HepG2 (cell line): ENCODE measurements around the gene ZNF48. TPM values are rescaled to one million over a fixed set of nuclear protein-coding genes. Genes with fewer than 3 reads are reported as not detected.

Experiments
- DRAP1 ChIP-seq: IDR thresholded peaks from 2 replicates; pipeline ENCODE4 v1.6.1; 2016; ENCODE audit warnings: missing genetic modification reagents, missing compliant biosample characterization
- EP300 ChIP-seq, 3 experiments: sonication (generic) in 1 of 3; formaldehyde crosslinking in 1 of 3; IDR thresholded peaks; 2 replicates each; pipeline versions ENCODE4 v1.5.1 to v1.6.1; 2011 to 2020; ENCODE audit warnings: low read depth in 2 of 3, low read length in 2 of 3, borderline replicate concordance in 1 of 3, improper control_type of control experiment in 1 of 3, mild to moderate bottlenecking in 1 of 3, missing genetic modification reagents in 1 of 3, moderate library complexity in 1 of 3
- HMGXB4 ChIP-seq, 2 experiments: sonication (generic) in 1 of 2; formaldehyde crosslinking in 1 of 2; IDR thresholded peaks; 2 replicates each; pipeline versions ENCODE4 v1.4.0 to v1.6.1; 2018 to 2020; ENCODE audit warnings: missing genetic modification reagents in 2 of 2, borderline replicate concordance in 1 of 2, low read depth in 1 of 2, mild to moderate bottlenecking in 1 of 2, missing biosample characterization in 1 of 2
- HNRNPLL ChIP-seq: fragments of 200-400 bp; formaldehyde crosslinking; IDR thresholded peaks from 2 replicates; pipeline ENCODE4 v1.6.1; 2017; ENCODE audit warnings: mild to moderate bottlenecking, low read depth, low read length; ENCODE audit not compliant: poor library complexity, severe bottlenecking
- HOXA9 ChIP-seq: sonication (generic); formaldehyde crosslinking; IDR thresholded peaks from 2 replicates; pipeline ENCODE4 v1.8.1; 2022; ENCODE audit warnings: missing genetic modification reagents, mild to moderate bottlenecking, moderate library complexity, borderline replicate concordance
- NFE2 ChIP-seq: sonication (generic); formaldehyde crosslinking; IDR thresholded peaks from 2 replicates; pipeline ENCODE4 v1.4.0; 2020; ENCODE audit warnings: missing genetic modification reagents
- NR2F2 ChIP-seq: IDR thresholded peaks from 2 replicates; pipeline ENCODE4 v1.6.1; 2012; ENCODE audit warnings: low read depth, inconsistent platforms, borderline replicate concordance
- RFX5 ChIP-seq: IDR thresholded peaks from 2 replicates; pipeline ENCODE4 v1.6.1; 2011; ENCODE audit warnings: low read depth, low read length, improper control_type of control experiment
- YEATS4 ChIP-seq: sonication (generic); formaldehyde crosslinking; IDR thresholded peaks from 2 replicates; pipeline ENCODE4 v1.4.0; 2020; ENCODE audit warnings: missing genetic modification reagents, borderline replicate concordance
- ZBTB1 ChIP-seq: sonication (generic); formaldehyde crosslinking; IDR thresholded peaks from 2 replicates; pipeline ENCODE4 v1.4.0; 2020; ENCODE audit warnings: missing genetic modification reagents, borderline replicate concordance
- ZBTB20 ChIP-seq: sonication (generic); formaldehyde crosslinking; IDR thresholded peaks from 2 replicates; pipeline ENCODE4 v1.8.1; 2023; ENCODE audit warnings: missing genetic modification reagents, low read depth, mild to moderate bottlenecking, borderline replicate concordance
- ZBTB7B ChIP-seq: sonication (generic); formaldehyde crosslinking; IDR thresholded peaks from 2 replicates; pipeline ENCODE4 v1.4.0; 2020; ENCODE audit warnings: missing genetic modification reagents
- ZIK1 ChIP-seq: sonication (generic); formaldehyde crosslinking; IDR thresholded peaks from 2 replicates; pipeline ENCODE4 v1.5.0; 2020; ENCODE audit warnings: mild to moderate bottlenecking, low read depth, missing genetic modification reagents, borderline replicate concordance
- ZNF256 ChIP-seq: sonication (generic); formaldehyde crosslinking; conservative IDR thresholded peaks from 2 replicates; pipeline ENCODE4 v1.4.0; 2020; ENCODE audit warnings: missing genetic modification reagents
- ZNF496 ChIP-seq: sonication (generic); formaldehyde crosslinking; IDR thresholded peaks from 2 replicates; pipeline ENCODE4 v1.8.1; 2023; ENCODE audit warnings: mild to moderate bottlenecking, moderate library complexity, missing genetic modification reagents; ENCODE audit not compliant: insufficient replicate concordance
- ZNF556 ChIP-seq: sonication (generic); formaldehyde crosslinking; IDR thresholded peaks from 2 replicates; pipeline ENCODE4 v1.4.0; 2020; ENCODE audit warnings: mild to moderate bottlenecking, missing genetic modification reagents, borderline replicate concordance
- ZSCAN22 ChIP-seq: sonication (generic); formaldehyde crosslinking; IDR thresholded peaks from 2 replicates; pipeline ENCODE4 v1.4.0; 2020; ENCODE audit warnings: mild to moderate bottlenecking, missing genetic modification reagents
- ZSCAN9 ChIP-seq: IDR thresholded peaks from 2 replicates; pipeline ENCODE4 v1.6.1; 2016; ENCODE audit warnings: borderline replicate concordance
- polyA plus RNA-seq, 8 experiments: library from polyadenylated mRNA; depleted of rRNA in 3 of 8; stranded (reverse) in 7 of 8; unstranded in 1 of 8; fragments of >200 nt; fragmentation: Illumina TruSeq in 4 of 8; extraction: Trizol in 4 of 8; gene quantifications; 2 replicates each; pipeline versions ENCODE4 v1.2.1 to v1.2.3, GENCODE V29; 2011 to 2016; ENCODE audit warnings: low read depth in 4 of 8, missing spikeins in 1 of 8, mixed read lengths in 1 of 8; ENCODE audit not compliant: insufficient read depth in 1 of 8
- total RNA-seq, 5 experiments: library from RNA; depleted of rRNA; stranded (reverse); fragments of >200 nt; fragmentation: Illumina TruSeq; extraction: Trizol; gene quantifications; 2 replicates each; pipeline ENCODE4 v1.2.3, GENCODE V29; 2016; ENCODE audit warnings: low read depth in 1 of 5
- TF ChIP-seq, protein P1 (sequence below): sonication (generic); formaldehyde crosslinking; IDR thresholded peaks from 2 replicates; pipeline ENCODE4 v1.4.0; 2020; ENCODE audit warnings: missing genetic modification reagents
- TF ChIP-seq, protein P2 (sequence below): IDR thresholded peaks from 2 replicates; pipeline ENCODE4 v1.6.1; 2012; ENCODE audit warnings: low read depth, low read length, improper control_type of control experiment

Gene ZNF48
- total and polyA plus RNA-seq, 2 of the 13 experiments (the other 11 are each of a cell fraction or from before 2014, with no cell fraction given) = 9.9 to 12.3 TPM

GRCh38 chr16:30352488-30353401 lies 42.5 kb upstream of the ZNF48 start (continued):
- TF ChIP-seq HMGXB4 (CRISPR knock-in tag; IDR thresholded peaks at IDR 0.05; ENCODE audit: borderline replicate concordance in 1 of 2, low read depth in 1 of 2) = peak; percentile 32 to 62; a peak in 1 of 4 replicates
- TF ChIP-seq, protein P1, sequence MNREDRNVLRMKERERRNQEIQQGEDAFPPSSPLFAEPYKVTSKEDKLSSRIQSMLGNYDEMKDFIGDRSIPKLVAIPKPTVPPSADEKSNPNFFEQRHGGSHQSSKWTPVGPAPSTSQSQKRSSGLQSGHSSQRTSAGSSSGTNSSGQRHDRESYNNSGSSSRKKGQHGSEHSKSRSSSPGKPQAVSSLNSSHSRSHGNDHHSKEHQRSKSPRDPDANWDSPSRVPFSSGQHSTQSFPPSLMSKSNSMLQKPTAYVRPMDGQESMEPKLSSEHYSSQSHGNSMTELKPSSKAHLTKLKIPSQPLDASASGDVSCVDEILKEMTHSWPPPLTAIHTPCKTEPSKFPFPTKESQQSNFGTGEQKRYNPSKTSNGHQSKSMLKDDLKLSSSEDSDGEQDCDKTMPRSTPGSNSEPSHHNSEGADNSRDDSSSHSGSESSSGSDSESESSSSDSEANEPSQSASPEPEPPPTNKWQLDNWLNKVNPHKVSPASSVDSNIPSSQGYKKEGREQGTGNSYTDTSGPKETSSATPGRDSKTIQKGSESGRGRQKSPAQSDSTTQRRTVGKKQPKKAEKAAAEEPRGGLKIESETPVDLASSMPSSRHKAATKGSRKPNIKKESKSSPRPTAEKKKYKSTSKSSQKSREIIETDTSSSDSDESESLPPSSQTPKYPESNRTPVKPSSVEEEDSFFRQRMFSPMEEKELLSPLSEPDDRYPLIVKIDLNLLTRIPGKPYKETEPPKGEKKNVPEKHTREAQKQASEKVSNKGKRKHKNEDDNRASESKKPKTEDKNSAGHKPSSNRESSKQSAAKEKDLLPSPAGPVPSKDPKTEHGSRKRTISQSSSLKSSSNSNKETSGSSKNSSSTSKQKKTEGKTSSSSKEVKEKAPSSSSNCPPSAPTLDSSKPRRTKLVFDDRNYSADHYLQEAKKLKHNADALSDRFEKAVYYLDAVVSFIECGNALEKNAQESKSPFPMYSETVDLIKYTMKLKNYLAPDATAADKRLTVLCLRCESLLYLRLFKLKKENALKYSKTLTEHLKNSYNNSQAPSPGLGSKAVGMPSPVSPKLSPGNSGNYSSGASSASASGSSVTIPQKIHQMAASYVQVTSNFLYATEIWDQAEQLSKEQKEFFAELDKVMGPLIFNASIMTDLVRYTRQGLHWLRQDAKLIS (CRISPR knock-in tag) = no peak
- TF ChIP-seq RFX5 = no peak
- no peak for TF ChIP-seq DRAP1 (CRISPR knock-in tag)
- no peak for TF ChIP-seq HNRNPLL
- peak; percentile 14; the same call in 1 of the 2 replicates for TF ChIP-seq NR2F2
- TF ChIP-seq, protein P2, sequence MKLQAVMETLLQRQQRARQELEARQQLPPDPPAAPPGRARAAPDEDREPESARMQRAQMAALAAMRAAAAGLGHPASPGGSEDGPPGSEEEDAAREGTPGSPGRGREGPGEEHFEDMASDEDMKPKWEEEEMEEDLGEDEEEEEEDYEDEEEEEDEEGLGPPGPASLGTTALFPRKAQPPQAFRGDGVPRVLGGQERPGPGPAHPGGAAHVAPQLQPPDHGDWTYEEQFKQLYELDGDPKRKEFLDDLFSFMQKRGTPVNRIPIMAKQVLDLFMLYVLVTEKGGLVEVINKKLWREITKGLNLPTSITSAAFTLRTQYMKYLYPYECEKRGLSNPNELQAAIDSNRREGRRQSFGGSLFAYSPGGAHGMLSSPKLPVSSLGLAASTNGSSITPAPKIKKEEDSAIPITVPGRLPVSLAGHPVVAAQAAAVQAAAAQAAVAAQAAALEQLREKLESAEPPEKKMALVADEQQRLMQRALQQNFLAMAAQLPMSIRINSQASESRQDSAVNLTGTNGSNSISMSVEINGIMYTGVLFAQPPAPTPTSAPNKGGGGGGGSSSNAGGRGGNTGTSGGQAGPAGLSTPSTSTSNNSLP = no peak
- no peak for TF ChIP-seq ZIK1 (CRISPR knock-in tag)
- peak; percentile 65; the same call in 1 of the 2 replicates for TF ChIP-seq ZBTB7B (CRISPR knock-in tag)
- TF ChIP-seq ZNF496 (CRISPR knock-in tag) = no peak
- TF ChIP-seq NFE2 (CRISPR knock-in tag) = no peak
- no peak for TF ChIP-seq ZBTB20 (CRISPR knock-in tag)
- no peak for TF ChIP-seq HOXA9 (CRISPR knock-in tag)
- TF ChIP-seq YEATS4 (CRISPR knock-in tag) = no peak
- TF ChIP-seq ZSCAN22 (CRISPR knock-in tag) = no peak
- TF ChIP-seq ZSCAN9 (CRISPR knock-in tag) = no peak
- TF ChIP-seq ZBTB1 = no peak
- no peak for TF ChIP-seq ZNF556 (CRISPR knock-in tag)
- TF ChIP-seq EP300 (IDR thresholded peaks at IDR 0.05; ENCODE audit: low read depth in 2 of 2, low read length in 2 of 2) = no peak
- TF ChIP-seq EP300 (CRISPR knock-in tag; IDR thresholded peaks at IDR 0.05; ENCODE audit: borderline replicate concordance) = no peak
- TF ChIP-seq ZNF256 = no peak
